Ishikawa (cell line): ENCODE data around the gene PFDN2.

Experiments
- EGR1 ChIP-seq: IDR thresholded peaks from 2 replicates; pipeline ENCODE4 v1.6.1; 2012
- EP300 ChIP-seq: IDR thresholded peaks from 2 replicates; pipeline ENCODE4 v1.6.1; 2012; ENCODE audit warnings: borderline replicate concordance
- FOXM1 ChIP-seq: IDR thresholded peaks from 2 replicates; pipeline ENCODE4 v1.6.1; 2012; ENCODE audit warnings: low read depth, borderline replicate concordance
- RAD21 ChIP-seq: IDR thresholded peaks from 2 replicates; pipeline ENCODE4 v1.6.1; 2012; ENCODE audit warnings: low read depth
- TAF1 ChIP-seq: IDR thresholded peaks from 2 replicates; pipeline ENCODE4 v1.6.1; 2012; ENCODE audit warnings: low read depth, mild to moderate bottlenecking
- TCF12 ChIP-seq: IDR thresholded peaks from 2 replicates; pipeline ENCODE4 v1.6.1; 2012; ENCODE audit warnings: low read depth
- YY1 ChIP-seq: IDR thresholded peaks from 2 replicates; pipeline ENCODE4 v1.6.1; 2012; ENCODE audit warnings: low read depth
- TF ChIP-seq, protein P1 (sequence below): IDR thresholded peaks from 2 replicates; pipeline ENCODE4 v1.6.1; 2012
- TF ChIP-seq, protein P2 (sequence below): IDR thresholded peaks from 2 replicates; pipeline ENCODE4 v1.6.1; 2012

DNA sequence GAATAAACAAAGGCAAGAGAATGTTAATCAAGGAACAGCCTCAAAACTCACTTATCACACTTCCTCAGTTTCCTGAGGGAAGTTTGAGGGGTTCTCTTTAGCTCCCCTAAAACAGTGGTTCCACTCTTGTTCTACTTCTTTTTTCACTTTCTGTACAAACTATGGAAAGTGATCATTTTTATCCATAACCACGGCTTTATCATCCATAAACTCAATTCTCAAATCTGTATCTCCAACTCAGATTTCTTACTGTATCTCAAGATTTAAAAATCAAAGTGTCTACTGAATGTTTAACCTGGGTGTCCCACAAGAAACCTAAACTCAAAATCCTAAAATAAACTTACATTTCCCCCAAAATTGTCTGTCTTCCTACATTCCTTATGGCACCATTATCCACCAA, 3.9 kb downstream of the PFDN2 start:
- no peak for TF ChIP-seq EGR1
- TF ChIP-seq, protein P1, sequence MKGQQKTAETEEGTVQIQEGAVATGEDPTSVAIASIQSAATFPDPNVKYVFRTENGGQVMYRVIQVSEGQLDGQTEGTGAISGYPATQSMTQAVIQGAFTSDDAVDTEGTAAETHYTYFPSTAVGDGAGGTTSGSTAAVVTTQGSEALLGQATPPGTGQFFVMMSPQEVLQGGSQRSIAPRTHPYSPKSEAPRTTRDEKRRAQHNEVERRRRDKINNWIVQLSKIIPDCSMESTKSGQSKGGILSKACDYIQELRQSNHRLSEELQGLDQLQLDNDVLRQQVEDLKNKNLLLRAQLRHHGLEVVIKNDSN: no peak
- TF ChIP-seq TAF1: no peak
- TF ChIP-seq RAD21: no peak
- no peak for TF ChIP-seq TCF12
- TF ChIP-seq YY1: no peak
- TF ChIP-seq, protein P2, sequence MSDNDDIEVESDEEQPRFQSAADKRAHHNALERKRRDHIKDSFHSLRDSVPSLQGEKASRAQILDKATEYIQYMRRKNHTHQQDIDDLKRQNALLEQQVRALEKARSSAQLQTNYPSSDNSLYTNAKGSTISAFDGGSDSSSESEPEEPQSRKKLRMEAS: no peak
- no peak for TF ChIP-seq EP300
- TF ChIP-seq FOXM1: no peak
